Measurements from ENCODE around the gene EPS8L1. TPM values are rescaled to one million over a fixed set of nuclear protein-coding genes. Genes with fewer than 3 reads are reported as not detected.

The EPS8L1 gene
- total RNA-seq, 1 experiment from 2014 or later: 62.1 TPM

DNA sequence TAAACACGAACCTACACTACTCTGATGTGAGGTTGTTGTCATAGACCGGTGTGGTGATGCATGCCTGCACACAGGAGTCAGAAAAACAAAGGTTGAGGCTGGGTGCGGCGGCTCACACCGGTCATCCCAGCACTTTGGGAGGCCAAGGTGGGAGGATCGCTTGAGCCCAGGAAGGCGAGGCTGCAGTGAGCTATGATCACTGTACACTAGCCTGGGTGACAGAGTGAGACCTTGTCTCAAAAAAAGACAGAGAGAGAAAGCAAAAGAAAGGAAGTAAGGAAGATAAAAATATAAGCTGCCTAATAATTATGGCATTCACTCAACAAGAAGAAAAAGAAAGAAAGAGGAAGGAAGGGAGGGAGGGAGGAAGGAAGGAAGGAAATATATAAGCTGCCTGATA lies 46.9 kb upstream of the EPS8L1 start:
- Histone ChIP-seq H3K36me3 (ENCODE audit: control insufficient read depth in 1 of 2, insufficient read depth in 2 of 2, low read length in 2 of 2) (0 out of 4 replicates have a peak, but pooled peaks cover 0 to 6% of the 10 kb centered on the region in 2 experiments), H3K9ac (ENCODE audit: low read length) (no peak overlapping the region), H3K4me2 (ENCODE audit: low read length) (no peak overlapping the region), H3K27me3 (ENCODE audit: insufficient read depth, low read length) (no peaks in the 10 kb centered on the region), H3K9me2 (ENCODE audit: insufficient read depth) (no peaks in the 10 kb centered on the region), H3K4me3 (replicated peaks in 1 of 2; ENCODE audit: low read depth in 1 of 2, low read length in 2 of 2) (no peak overlapping the region), H3K4me1 (ENCODE audit: control insufficient read depth in 1 of 2, insufficient read depth in 2 of 2, low read length in 2 of 2) (peaks cover 8 to 21% of the 10 kb centered on the region in 2 experiments; a peak in 3 of 4 replicates), H2AFZ (ENCODE audit: low read depth, low read length, poor library complexity, severe bottlenecking) (no peak overlapping the region), H4K20me1 (ENCODE audit: insufficient read depth) (peaks cover 7% of the 10 kb centered on the region; the same call in 1 of the 2 replicates), H3K27ac (ENCODE audit: low read depth, low read length) (no peak overlapping the region), H3K9me3 (ENCODE audit: control insufficient read depth in 1 of 2, insufficient read depth in 1 of 2, low read depth in 1 of 2, low read length in 2 of 2) (no peaks in the 10 kb centered on the region), H3K79me2 (ENCODE audit: insufficient read depth, low read length) (peaks cover 81% of the 10 kb centered on the region)
- TF ChIP-seq EZH2phosphoT487 (IDR thresholded peaks at IDR 0.05; ENCODE audit: borderline replicate concordance) (no peak), FOSL1 (IDR thresholded peaks at IDR 0.05; ENCODE audit: low read depth) (no peak), YY1 (IDR thresholded peaks at IDR 0.05; ENCODE audit: extremely low read depth, insufficient replicate concordance, low read depth, low read length) (no peak), EZH2 (IDR thresholded peaks at IDR 0.05) (no peak), POLR2A (IDR thresholded peaks at IDR 0.05; ENCODE audit: borderline replicate concordance, extremely low read depth, insufficient read depth, insufficient read length) (no peak), JUND (IDR thresholded peaks at IDR 0.05) (no peak), SRF (IDR thresholded peaks at IDR 0.05; ENCODE audit: low read depth) (no peak), POLR2AphosphoS5 (IDR thresholded peaks at IDR 0.05; ENCODE audit: low read depth, low read length) (no peak), CEBPB (IDR thresholded peaks at IDR 0.05; ENCODE audit: low read depth) (no peak), CBX3 (IDR thresholded peaks at IDR 0.05; ENCODE audit: low read depth) (no peak)
- TF ChIP-seq, protein P1, sequence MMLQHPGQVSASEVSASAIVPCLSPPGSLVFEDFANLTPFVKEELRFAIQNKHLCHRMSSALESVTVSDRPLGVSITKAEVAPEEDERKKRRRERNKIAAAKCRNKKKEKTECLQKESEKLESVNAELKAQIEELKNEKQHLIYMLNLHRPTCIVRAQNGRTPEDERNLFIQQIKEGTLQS (IDR thresholded peaks at IDR 0.05): no peak
- TF ChIP-seq, protein P2, sequence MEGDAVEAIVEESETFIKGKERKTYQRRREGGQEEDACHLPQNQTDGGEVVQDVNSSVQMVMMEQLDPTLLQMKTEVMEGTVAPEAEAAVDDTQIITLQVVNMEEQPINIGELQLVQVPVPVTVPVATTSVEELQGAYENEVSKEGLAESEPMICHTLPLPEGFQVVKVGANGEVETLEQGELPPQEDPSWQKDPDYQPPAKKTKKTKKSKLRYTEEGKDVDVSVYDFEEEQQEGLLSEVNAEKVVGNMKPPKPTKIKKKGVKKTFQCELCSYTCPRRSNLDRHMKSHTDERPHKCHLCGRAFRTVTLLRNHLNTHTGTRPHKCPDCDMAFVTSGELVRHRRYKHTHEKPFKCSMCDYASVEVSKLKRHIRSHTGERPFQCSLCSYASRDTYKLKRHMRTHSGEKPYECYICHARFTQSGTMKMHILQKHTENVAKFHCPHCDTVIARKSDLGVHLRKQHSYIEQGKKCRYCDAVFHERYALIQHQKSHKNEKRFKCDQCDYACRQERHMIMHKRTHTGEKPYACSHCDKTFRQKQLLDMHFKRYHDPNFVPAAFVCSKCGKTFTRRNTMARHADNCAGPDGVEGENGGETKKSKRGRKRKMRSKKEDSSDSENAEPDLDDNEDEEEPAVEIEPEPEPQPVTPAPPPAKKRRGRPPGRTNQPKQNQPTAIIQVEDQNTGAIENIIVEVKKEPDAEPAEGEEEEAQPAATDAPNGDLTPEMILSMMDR (IDR thresholded peaks at IDR 0.05 in 2 of 3, conservative IDR thresholded peaks at IDR 0.05 in 1 of 3; ENCODE audit: borderline replicate concordance in 1 of 3, insufficient read depth in 1 of 3, low read depth in 2 of 3, low read length in 2 of 3): no peak
- intact Hi-C loops (cut with micrococcal nuclease): no loop called here
- RAD21 ChIA-PET (ENCODE audit: low non-redundant PET in 1 of 2, low total read pairs in 2 of 2, uncharacterized antibody in 2 of 2, unreplicated experiment in 2 of 2): no interaction called here
- no TSS peak for BruUV-seq (replicated peaks)
- POLR2A ChIA-PET: no interaction called here
- ATAC-seq: no peak
- no peak for DNase-seq (ENCODE audit: low read depth, low spot score)
- CTCF ChIA-PET: no interaction called here

Measured in HCT116 (cell line).